ENCODE measurements around the gene ACP4. TPM values are rescaled to one million over a fixed set of nuclear protein-coding genes. Genes with fewer than 3 reads are reported as not detected.
"Not testable (repeated sequence)": the region's sequence is repeated elsewhere in the genome, so short reads cannot be mapped to it uniquely, and the experiment has no call there.

The ACP4 gene
- polyA plus RNA-seq, 3 donors = not detected

GRCh38 chr19:50759886-50760285, 30.3 kb upstream of the ACP4 start:
- no peaks in the 10 kb centered on the region for H3K36me3 Mint-ChIP-seq
- no peaks in the 10 kb centered on the region for H3K4me1 ChIP-seq (ENCODE audit: control insufficient read depth in 1 of 2, insufficient read depth in 2 of 2, low read length in 2 of 2)
- H2AFZ ChIP-seq (ENCODE audit: insufficient read depth, low read depth, low read length, poor library complexity, severe bottlenecking) = no peak overlapping the region
- no peak overlapping the region for H3K4me3 ChIP-seq (replicated peaks in 1 of 3; ENCODE audit: low read depth in 2 of 3, low read length in 3 of 3)
- no peak overlapping the region for H3K9ac ChIP-seq (ENCODE audit: insufficient read depth, low read length, poor library complexity, severe bottlenecking)
- H4K20me1 ChIP-seq (ENCODE audit: insufficient read depth, low read length) = no peaks in the 10 kb centered on the region
- H3K27ac Mint-ChIP-seq = no peak overlapping the region
- H3K27me3 ChIP-seq (ENCODE audit: control insufficient read depth in 2 of 2, insufficient read depth in 2 of 2, low read length in 2 of 2) = no peaks in the 10 kb centered on the region
- peak in 2 of 3 donors; percentile 2 to 12 for DNase-seq
- H3K36me3 ChIP-seq (replicated peaks in 1 of 2; ENCODE audit: control insufficient read depth in 1 of 2, insufficient read depth in 2 of 2, low read length in 2 of 2) = no peaks in the 10 kb centered on the region
- intact Hi-C loops (cut with micrococcal nuclease) = no loop called here
- no peaks in the 10 kb centered on the region for H3K9me3 ChIP-seq (replicated peaks in 1 of 2; ENCODE audit: control insufficient read depth in 1 of 2, insufficient read depth in 1 of 2, low read length in 2 of 2)
- peaks cover 11 to 15% (median 11%) of the 10 kb centered on the region in 3 donors for H3K27me3 Mint-ChIP-seq (ENCODE audit: low read depth in 3 of 3)
- TF ChIP-seq CTCF (IDR thresholded peaks at IDR 0.05) = no peak
- H3K9me3 Mint-ChIP-seq = peaks cover 0 to 18% (median 9%) of the 10 kb centered on the region in 7 donors
- WGBS (ENCODE audit: insufficient coverage) = 100% methylated on average over 1 of the region's 4 CpGs
- no peak overlapping the region for H3K4me2 ChIP-seq (replicated peaks; ENCODE audit: extremely low read depth, low read length, poor library complexity, severe bottlenecking)
- no peak overlapping the region for H3K4me3 Mint-ChIP-seq
- no peaks in the 10 kb centered on the region for H3K4me1 Mint-ChIP-seq
- H3K79me2 ChIP-seq (ENCODE audit: insufficient read depth, low read length) = no peaks in the 10 kb centered on the region
- H3K27ac ChIP-seq (ENCODE audit: low read depth in 1 of 2, low read length in 2 of 2) = no peak overlapping the region

DNA sequence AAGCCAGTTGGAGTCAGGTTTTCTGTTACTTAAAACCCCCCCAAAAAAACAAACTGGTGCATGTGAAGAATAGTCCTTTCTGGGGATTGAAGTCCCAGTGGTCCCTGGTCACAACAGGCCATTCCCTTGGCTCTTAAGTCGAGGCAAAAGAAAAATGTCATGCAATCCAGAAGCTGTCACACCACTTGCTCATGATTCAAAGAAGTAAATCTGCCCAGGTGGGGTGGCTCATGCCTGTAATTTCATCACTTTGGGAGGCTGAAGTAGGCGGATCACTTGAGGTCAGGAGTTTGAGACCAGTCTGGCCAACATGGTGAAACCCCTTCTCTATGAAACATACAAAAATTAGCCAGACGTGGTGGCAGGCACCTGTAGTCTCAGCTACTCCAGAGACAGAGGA, 28.7 kb upstream of the ACP4 start:
- H3K4me1 Mint-ChIP-seq; H2AFZ ChIP-seq (ENCODE audit: insufficient read depth, low read depth, low read length, poor library complexity, severe bottlenecking); H3K4me2 ChIP-seq (replicated peaks; ENCODE audit: extremely low read depth, low read length, poor library complexity, severe bottlenecking); H3K4me3 Mint-ChIP-seq; H4K20me1 ChIP-seq (ENCODE audit: insufficient read depth, low read length); H3K4me1 ChIP-seq (ENCODE audit: control insufficient read depth in 1 of 2, insufficient read depth in 2 of 2, low read length in 2 of 2); H3K27me3 ChIP-seq (ENCODE audit: control insufficient read depth in 2 of 2, insufficient read depth in 2 of 2, low read length in 2 of 2); H3K79me2 ChIP-seq (ENCODE audit: insufficient read depth, low read length); H3K9ac ChIP-seq (ENCODE audit: insufficient read depth, low read length, poor library complexity, severe bottlenecking); H3K27ac Mint-ChIP-seq; DNase-seq; H3K36me3 ChIP-seq (replicated peaks in 1 of 2; ENCODE audit: control insufficient read depth in 1 of 2, insufficient read depth in 2 of 2, low read length in 2 of 2); H3K27ac ChIP-seq (ENCODE audit: low read depth in 1 of 2, low read length in 2 of 2); H3K9me3 ChIP-seq (replicated peaks in 1 of 2; ENCODE audit: control insufficient read depth in 1 of 2, insufficient read depth in 1 of 2, low read length in 2 of 2); H3K36me3 Mint-ChIP-seq; H3K4me3 ChIP-seq (replicated peaks in 1 of 3; ENCODE audit: low read depth in 2 of 3, low read length in 3 of 3); intact Hi-C loops (cut with micrococcal nuclease): not testable (repeated sequence)
- Mint-ChIP-seq H3K9me3 (peaks cover 0 to 18% (median 8%) of the 10 kb centered on the region in 7 donors), H3K27me3 (ENCODE audit: low read depth in 3 of 3) (peaks cover 5 to 10% (median 7%) of the 10 kb centered on the region in 3 donors)
- WGBS (ENCODE audit: insufficient coverage) = 81% methylated on average over 2 of the region's 3 CpGs

DNA sequence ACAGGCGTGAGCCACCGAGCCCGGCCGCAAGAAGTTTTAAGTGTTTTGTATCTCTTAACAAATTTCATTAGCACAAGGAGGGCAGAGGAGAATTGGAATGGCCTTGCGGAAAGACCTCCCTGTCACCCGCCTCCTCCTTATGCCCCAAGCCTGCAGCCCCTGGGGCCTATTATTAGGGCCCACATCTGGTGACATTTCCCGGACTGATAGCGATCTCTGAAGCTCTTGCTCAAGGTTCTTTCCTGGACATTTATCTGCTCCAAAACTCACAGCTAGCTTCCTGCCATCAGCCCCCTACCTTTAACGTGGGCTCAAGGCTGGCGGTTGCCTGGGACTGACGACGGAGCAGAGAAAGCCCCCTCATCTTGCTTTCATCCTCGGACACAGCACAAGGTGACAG, 26.7 kb upstream of the ACP4 start:
- H3K4me2 ChIP-seq (replicated peaks; ENCODE audit: extremely low read depth, low read length, poor library complexity, severe bottlenecking); intact Hi-C loops (cut with micrococcal nuclease); H3K27me3 ChIP-seq (ENCODE audit: control insufficient read depth in 2 of 2, insufficient read depth in 2 of 2, low read length in 2 of 2); H4K20me1 ChIP-seq (ENCODE audit: insufficient read depth, low read length); H3K4me3 ChIP-seq (replicated peaks in 1 of 3; ENCODE audit: low read depth in 2 of 3, low read length in 3 of 3); H3K27ac Mint-ChIP-seq; H3K79me2 ChIP-seq (ENCODE audit: insufficient read depth, low read length); H3K9me3 ChIP-seq (replicated peaks in 1 of 2; ENCODE audit: control insufficient read depth in 1 of 2, insufficient read depth in 1 of 2, low read length in 2 of 2); H3K4me1 Mint-ChIP-seq; H3K9ac ChIP-seq (ENCODE audit: insufficient read depth, low read length, poor library complexity, severe bottlenecking); H2AFZ ChIP-seq (ENCODE audit: insufficient read depth, low read depth, low read length, poor library complexity, severe bottlenecking); H3K36me3 Mint-ChIP-seq; DNase-seq; H3K4me3 Mint-ChIP-seq; H3K36me3 ChIP-seq (replicated peaks in 1 of 2; ENCODE audit: control insufficient read depth in 1 of 2, insufficient read depth in 2 of 2, low read length in 2 of 2); H3K27ac ChIP-seq (ENCODE audit: low read depth in 1 of 2, low read length in 2 of 2); H3K4me1 ChIP-seq (ENCODE audit: control insufficient read depth in 1 of 2, insufficient read depth in 2 of 2, low read length in 2 of 2): not testable (repeated sequence)
- H3K27me3 Mint-ChIP-seq (ENCODE audit: low read depth in 3 of 3) = peaks cover 1 to 11% (median 4%) of the 10 kb centered on the region in 3 donors
- WGBS (ENCODE audit: insufficient coverage) = 33% methylated on average over 1 of the region's 13 CpGs
- H3K9me3 Mint-ChIP-seq = peaks cover 0 to 18% (median 6%) of the 10 kb centered on the region in 7 donors

Data from CD14-positive monocyte (primary cell).